Measurements from ENCODE around the gene STAG1.
"Not testable (repeated sequence)": the region's sequence is repeated elsewhere in the genome, so short reads cannot be mapped to it uniquely, and the experiment has no call there.

Gene STAG1

DNA sequence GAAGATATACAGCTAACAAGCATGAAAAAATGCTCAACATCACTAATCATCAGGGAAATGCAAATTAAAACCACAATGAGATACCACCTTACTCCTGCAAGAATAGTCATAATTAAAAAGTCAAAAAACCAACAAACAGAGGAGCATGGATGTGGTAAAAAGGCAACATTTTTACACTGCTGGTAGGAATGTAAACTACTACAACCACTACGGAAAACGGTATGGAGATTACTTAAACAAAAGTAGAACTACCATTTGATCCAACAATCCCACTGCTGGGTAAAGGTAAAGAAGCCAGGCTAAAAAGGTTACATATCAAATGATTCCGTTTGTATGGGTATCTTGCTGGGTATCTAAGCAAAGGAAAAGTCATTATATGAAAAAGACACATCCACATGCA is 53.8 kb downstream of the STAG1 start:
- no peak for DNase-seq

- no peak for DNase-seq
These were observed 55.4 kb downstream of the STAG1 start for GRCh38 chr3:136696797-136697196.

- DNase-seq, result no peak
These were observed 57.9 kb downstream of the STAG1 start for GRCh38 chr3:136694321-136694720.

GRCh38 chr3:136690599-136690998 is 61.6 kb downstream of the STAG1 start:
- DNase-seq, result no peak

DNA sequence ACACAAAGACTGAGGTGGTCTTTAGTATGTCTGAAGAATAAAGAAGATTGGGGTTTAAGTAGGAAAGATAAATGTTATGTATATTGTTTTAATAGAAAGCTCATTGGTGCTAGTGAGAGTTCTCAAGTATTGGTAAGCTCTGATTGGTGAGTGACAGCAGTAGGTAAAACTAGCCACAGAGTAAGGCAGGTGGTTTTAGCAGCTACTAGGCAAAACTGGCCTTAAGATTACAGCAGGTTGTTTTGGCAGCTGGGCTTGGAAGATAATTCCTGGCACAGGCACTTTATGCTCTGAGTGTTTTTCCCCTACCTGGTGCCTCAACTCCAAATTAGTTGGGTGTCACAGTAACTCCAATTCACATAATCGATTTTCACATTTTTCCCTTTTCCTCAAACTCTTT is 66.3 kb downstream of the STAG1 start:
- no peak for DNase-seq

GRCh38 chr3:136682740-136683312 is 69.4 kb downstream of the STAG1 start:
- DNase-seq, result no peak

DNA sequence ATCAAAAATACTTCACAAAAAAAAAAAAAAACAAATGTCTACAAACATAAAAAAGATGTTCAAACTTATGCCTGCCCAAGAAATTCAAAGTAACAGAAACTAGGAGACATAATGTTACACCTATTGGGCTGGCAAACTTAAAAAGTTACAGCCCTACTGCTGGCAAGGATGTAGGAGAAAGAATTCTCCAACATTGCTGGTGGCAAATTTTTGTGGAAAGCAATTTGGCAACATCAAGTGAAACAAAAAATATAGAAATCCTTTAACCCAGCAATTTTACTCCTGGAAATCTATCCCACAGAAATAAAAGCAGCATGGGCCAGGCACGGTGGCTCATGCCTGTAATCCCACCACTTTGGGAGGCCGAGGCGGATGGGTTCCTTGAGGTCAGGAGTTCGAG is 73.2 kb downstream of the STAG1 start:
- DNase-seq, result no peak

DNA sequence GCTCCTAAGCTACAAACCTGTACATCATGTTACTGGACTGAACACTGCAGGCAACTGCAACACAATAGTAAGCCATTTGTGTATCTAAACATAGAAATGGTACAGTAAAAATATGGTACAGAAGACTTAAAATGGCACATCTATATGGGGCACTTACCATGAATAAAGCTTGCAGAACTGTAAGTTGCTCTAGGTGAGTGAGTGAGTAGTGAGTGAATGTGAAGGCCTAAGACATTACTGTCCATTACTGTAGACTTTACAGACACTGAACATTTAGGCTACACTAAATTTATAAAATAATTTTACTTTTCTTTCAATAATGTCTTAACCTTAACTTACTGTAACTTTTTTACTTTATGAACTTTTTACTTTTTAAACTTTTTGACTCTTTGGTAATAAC is 76.2 kb downstream of the STAG1 start:
- no peak for DNase-seq

DNA sequence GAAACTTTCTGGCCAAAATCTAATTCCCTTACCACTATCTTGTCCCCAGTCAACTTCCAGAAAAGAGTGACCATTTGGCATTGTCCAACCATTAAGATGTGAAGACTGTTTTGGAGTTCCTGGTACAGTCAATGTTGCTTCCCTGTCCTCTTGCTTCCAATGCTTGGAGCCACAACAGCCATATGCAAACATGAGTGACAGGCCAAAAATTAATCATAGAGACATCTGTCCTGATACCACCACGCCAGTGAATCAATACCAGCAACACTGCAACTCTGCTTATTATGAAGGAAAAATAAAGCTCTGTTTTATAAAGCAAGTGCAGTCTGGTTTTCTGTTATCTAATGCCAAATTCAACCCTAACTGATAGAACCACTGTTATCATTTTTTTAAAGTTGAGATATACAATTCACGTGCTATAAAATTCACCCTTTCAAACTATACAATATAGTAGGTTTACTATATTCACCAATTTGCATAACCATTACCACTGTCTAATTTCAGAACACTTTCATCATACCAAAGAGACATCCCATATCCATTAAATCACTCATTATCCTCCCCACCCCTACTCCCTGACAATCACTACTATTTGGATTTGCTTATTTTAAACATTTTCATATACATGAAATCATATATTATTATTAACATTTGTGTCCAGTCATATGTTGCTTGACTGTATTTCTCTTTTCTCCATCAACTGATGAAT is 76.9 kb downstream of the STAG1 start:
- no peak for DNase-seq

DNA sequence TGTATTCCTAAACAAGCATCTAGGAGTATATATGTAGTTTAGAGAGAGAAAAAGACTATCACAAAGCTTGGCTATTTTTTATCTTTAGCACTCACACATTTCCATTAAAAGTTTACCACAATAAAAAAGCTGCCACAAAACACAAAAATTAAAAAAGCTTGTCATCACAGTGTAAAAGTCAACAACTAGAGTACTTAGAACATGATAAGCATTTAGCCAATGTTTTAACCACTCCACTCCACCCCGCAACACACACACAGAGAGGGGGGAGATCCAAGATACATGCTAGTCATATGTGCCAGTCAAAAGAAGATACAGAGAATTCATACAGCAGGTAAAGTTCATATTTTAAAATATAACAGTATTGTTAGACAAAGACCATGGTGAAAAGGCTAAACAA is 79.7 kb downstream of the STAG1 start:
- no peak for DNase-seq

DNA sequence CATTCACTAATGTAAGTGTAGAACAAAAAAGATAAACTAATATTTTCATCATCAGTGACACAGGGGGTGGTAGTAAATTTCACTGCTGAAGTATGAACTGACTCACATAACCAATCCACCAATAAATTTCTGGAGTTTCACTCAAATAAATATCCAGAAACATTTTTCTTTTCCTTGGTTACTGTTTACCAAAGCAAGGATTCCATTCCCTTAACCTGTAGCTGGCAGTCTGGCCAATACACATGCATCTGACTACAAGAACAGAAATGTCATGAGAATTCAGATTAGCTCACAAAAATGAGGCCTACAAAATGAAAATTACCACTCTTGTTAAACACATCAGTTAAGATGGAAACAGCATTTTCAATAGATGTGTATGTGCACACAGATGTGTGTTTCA is 80.3 kb downstream of the STAG1 start:
- DNase-seq, result no peak

DNA sequence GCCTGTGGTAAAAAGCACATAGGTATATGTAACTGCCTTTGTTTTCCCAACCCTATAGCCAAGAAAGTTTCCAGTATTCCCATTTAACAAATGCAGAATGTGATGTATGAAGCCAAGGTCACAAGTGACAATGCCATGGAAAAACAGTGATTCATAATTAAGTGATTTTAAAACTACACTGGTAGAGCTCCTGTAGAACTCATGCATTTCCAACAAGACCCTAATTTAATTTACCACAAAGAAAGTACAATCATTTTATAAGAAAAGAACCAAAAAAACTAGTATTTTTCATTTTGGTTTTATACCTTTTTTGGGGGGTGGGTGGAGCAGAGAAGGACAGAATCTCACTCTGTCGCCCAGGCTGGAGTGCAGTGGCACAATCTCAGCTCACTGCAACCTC is 82.0 kb downstream of the STAG1 start:
- no peak for DNase-seq

DNA sequence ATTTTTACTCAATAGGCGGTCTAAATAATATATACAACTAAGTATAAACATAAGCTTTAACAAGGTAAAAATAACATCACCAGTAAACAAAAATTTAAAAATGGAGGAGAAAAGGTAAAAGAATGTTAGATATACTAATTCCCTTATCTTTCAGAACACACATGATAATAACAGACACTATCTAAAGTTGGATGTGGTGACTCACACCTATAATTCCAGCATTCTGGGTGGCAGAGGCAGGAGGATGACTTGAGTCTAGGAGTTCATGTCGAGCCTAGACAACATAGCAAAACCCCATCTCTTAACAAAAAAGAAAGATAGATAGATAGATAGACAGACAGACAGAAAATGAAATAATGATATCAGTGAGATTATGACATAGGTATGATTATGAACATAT is 85.1 kb downstream of the STAG1 start:
- DNase-seq, result no peak

GRCh38 chr3:136666301-136666700 is 85.9 kb downstream of the STAG1 start:
- not testable (repeated sequence) for DNase-seq

DNA sequence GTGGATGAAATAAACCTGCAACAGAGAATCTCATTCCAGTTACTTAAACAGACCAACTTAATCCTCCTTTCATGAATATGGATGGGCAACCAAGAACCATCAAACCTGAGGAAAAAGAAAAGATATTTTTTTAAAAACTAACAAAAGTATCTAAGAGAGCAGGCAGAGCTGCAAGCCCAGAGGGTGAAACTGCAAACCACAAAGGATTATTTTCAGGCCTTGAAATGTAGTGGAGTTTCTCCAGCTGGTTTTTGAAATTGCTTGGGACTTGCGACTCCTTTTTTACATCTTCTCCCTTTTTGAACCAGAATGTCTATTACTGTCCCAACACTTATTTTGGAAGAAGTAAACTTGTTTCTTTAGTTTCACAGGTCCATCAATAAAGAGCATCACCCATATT is 87.4 kb downstream of the STAG1 start:
- DNase-seq, result no peak

DNA sequence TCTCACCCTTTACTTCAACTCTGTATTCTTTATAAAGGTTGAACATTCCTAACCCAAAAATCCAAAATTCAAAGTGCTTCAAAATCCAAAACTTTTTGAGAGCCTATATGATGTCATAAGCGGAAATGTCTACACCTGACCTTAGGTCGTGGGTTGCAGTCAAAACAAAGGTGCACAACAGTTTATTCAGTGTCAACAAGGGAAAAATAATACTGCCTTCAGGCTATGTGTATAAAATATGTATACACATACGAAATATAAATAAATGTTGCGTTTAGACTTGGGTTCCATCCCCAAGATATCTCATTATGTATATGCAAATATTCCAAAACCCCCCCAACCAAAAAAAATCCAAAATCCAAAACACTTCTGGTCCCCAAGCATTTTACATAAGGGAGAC is 90.9 kb downstream of the STAG1 start:
- DNase-seq, result no peak

DNA sequence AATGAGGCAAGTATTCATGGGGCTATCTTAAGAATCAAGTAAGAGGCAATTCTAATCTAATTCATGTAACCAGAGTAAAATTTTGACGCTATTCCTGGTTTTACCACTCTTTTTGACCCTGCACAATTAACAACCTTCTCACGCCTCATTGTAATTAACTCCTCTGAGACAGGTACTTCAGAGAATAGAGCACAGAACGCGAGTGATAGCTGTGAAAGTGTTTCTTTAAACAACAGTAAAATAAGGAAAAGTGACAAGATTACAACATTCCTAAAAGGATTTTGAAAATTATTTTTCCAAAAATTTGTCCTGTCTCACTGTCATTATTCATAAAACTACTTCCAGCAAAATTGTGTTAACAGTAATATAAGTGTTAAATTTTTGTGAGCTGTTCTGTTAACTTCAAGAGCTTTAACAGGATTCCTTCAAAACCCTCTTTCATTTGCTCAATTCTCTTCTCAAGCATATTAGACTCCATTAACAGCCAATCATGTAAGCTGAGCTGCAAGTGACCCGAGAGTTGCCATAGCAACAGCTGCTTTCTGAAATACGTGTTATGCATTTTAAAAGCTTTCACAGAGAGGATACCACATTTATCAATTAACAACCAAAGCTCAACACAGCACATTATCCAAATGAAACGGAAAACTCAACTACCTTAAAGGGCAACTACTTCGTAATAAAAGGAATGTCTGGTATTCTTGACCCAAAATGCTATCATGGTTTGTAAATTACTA is 93.1 kb downstream of the STAG1 start:
- DNase-seq, result no peak

- no peak for DNase-seq
These were observed 94.7 kb downstream of the STAG1 start for GRCh38 chr3:136657526-136657925.

DNA sequence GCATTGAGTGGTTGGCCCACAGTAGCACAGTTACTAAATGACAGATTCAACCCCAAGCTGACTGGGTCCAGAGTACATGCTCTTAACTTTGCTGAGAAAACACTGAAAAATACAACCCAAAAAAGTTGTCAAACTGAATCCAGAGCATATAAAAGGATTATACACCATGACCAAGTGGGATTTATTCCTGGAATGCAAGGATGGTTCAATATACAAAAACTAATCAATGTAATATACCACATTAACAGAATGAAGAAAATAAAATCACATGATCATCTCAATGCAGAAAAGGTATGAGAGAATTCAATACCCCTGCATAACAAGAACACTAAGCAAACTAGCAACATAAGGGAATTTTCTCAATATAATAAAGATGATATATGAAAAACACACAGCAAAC is 98.5 kb downstream of the STAG1 start:
- no peak for DNase-seq

DNA sequence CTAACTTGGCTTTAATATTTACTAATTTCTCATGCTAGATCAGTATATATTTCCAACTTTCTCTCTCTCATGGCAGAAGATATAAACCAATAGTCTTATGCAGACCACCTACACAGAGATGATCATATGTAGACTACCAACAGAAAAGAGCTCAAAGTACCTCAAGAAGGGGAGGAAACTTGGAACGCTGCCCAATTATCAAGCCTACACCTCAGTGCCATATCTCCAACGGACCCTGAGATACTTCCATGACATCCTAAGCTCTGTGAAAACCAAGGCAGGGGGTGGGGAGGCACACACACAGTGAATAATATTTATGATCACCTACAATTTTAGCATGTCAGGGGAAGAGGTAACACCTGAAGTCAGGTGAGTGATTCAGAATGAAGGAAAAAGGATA is 100.6 kb downstream of the STAG1 start:
- DNase-seq, result no peak

DNA sequence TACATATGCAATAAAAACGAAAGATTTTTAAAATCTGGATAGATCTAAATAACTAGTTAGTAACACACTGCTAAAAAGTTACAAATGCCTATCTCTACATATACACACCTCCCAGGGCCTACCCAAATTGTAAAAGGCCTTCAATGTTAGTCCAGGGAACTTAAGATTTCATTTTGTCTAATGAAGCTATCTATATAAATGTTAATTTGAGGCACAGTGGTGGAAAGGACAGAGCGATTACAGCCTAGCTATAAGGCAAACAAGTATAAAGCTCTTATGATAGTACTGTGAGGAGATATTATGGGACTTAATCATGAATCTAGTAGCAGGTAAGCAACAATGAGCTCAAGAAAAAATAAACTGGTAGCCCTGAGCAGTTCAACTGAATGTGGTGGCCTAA is 101.7 kb downstream of the STAG1 start:
- no peak for DNase-seq

GRCh38 chr3:136645915-136646314 is 106.3 kb downstream of the STAG1 start:
- DNase-seq, result no peak

GRCh38 chr3:136644212-136644611 is 108.0 kb downstream of the STAG1 start:
- no peak for DNase-seq

DNA sequence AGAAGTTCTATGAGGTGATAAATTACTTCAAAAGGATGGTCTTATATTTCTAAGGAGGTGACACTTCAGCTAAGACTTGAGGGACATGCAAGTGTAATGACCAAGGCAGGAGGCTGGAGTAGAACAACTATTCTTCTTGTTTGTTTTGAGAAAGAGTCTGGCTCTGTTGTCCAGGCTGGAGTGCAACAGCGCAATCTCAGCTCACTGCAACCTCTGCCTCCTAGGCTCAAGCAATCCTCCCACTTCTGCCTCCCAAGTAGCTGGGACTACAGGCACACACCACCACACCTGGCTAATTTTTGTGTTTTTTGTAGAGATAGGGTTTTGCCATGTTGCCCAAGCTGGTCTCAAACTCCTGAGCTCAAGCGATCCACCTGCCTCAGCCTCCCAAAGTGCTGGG is 108.8 kb downstream of the STAG1 start:
- DNase-seq, result not testable (repeated sequence)

Measured in activated CD4-positive, alpha-beta T cell treated with anti-CD3 and anti-CD28 coated beads, Interleukin-2, amount 50 U/mL, for 48 hours (primary cell).